HUES6 (cell line): ENCODE data around the gene MMD2.
A peak's percentile ranks its signal among the peaks of the same experiment; 100 is the strongest.
"Not testable (repeated sequence)": the region's sequence is repeated elsewhere in the genome, so short reads cannot be mapped to it uniquely, and the experiment has no call there.

ENCODE experiments used
- H3K27ac ChIP-seq: 2 replicates; pipeline ENCODE4 v1.7.0; 2013; ENCODE audit warnings: low read depth, mild to moderate bottlenecking, low read length, inconsistent platforms
- H3K27me3 ChIP-seq: 2 replicates; pipeline ENCODE4 v1.6.1; 2013; ENCODE audit warnings: low read length; ENCODE audit not compliant: control insufficient read depth, insufficient read depth
- H3K36me3 ChIP-seq: 2 replicates; pipeline ENCODE4 v1.6.1; 2013; ENCODE audit warnings: low read length; ENCODE audit not compliant: control insufficient read depth, insufficient read depth
- H3K4me1 ChIP-seq: 2 replicates; pipeline ENCODE4 v1.6.1; 2013; ENCODE audit warnings: low read length; ENCODE audit not compliant: control insufficient read depth, insufficient read depth
- H3K4me3 ChIP-seq: 2 replicates; pipeline ENCODE4 v1.5.1; 2013; ENCODE audit warnings: low read depth, low read length
- H3K9ac ChIP-seq: one replicate; pipeline ENCODE4 v1.6.1; 2013; ENCODE audit warnings: mild to moderate bottlenecking, low read length
- H3K9me3 ChIP-seq: 2 replicates; pipeline ENCODE4 v1.6.1; 2013; ENCODE audit warnings: low read depth, low read length; ENCODE audit not compliant: control insufficient read depth, insufficient read depth

The MMD2 gene

DNA sequence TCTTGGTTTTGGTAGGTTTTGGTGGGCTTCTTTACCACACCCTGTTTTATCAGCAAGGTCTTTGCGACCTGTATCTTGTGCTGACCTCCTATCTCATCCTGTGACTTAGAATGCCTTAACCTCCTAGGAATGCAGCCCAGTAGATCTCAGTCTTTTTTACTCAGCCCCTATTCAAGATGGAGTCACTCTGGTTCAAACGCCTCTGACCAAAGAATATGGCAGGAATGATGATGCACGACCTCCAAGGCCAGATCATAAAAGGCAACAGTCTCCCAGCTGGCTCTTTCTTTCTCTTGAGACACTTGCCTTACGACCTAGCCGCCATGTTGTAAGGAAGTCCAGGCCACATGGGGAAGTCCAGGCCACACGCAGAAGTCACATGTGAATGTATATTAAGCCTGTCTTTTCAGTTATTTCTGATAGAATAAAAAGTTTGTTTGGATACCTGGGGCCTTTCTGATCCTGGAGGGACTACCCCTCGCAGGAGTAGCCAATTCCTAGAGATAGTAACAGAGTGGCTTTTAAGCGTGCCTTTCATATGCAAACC, 65.0 kb downstream of the MMD2 start:
- Histone ChIP-seq H3K4me3 (no peak overlapping the region), H3K36me3 (no peaks in the 10 kb centered on the region), H3K27me3 (no peaks in the 10 kb centered on the region), H3K4me1 (0 out of 2 replicates have a peak, but pooled peaks cover 4% of the 10 kb centered on the region), H3K9ac (no peak overlapping the region), H3K9me3 (peaks cover 2% of the 10 kb centered on the region), H3K27ac (no peak overlapping the region)

- H3K27ac ChIP-seq, H3K4me1 ChIP-seq, H3K9ac ChIP-seq, H3K9me3 ChIP-seq, H3K27me3 ChIP-seq, H3K4me3 ChIP-seq, H3K36me3 ChIP-seq: not testable (repeated sequence)
These were observed 65.8 kb downstream of the MMD2 start for GRCh38 chr7:4893188-4893587.

GRCh38 chr7:4891522-4891921, 67.5 kb downstream of the MMD2 start:
- not testable (repeated sequence) for H3K4me3 ChIP-seq, H3K36me3 ChIP-seq, H3K9ac ChIP-seq, H3K4me1 ChIP-seq, H3K27ac ChIP-seq, H3K9me3 ChIP-seq, H3K27me3 ChIP-seq

DNA sequence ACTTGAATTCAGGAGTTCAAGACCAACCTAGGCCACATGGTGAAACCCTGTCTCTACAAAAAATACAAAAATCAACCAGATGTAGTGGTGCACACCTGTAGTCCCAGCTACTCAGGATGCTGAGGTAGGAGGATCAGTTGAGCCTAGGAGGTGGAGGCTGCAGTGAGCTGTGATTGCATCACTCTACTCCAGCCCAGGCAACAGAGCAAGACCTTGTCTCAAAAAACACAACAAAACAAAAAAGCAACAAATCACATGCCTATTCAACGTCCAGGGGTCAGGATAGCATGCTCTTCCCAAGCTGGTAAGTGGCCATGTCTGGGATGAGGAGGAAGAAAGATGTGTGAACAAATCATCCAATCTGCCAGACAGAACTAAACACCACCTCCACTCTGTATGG, 69.3 kb downstream of the MMD2 start:
- Histone ChIP-seq H3K27ac (no peak overlapping the region), H3K9ac (no peak overlapping the region), H3K36me3 (no peaks in the 10 kb centered on the region), H3K27me3 (no peaks in the 10 kb centered on the region), H3K4me3 (no peak overlapping the region), H3K4me1 (0 out of 2 replicates have a peak, but pooled peaks cover 4% of the 10 kb centered on the region), H3K9me3 (peaks cover 2% of the 10 kb centered on the region; the same call in 1 of the 2 replicates)

DNA sequence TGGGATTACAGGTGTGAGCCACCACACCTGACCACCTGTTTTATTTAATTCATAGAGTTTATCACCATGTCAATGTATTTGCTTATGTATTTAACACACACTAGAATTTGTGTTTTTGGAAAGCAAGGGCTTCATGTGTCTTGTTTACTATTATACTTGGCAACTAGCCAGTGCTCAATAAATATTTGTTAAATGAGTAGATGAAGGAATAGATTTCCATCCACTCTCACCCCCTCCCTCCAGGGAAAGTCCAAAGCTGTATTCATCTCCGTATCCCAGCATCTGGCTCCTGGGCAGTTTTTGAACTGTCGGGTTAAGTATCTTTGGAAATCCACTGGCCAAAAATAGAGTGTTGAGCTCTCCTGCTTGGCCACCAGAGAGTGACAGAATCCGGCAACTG, 70.8 kb downstream of the MMD2 start:
- H3K4me3 ChIP-seq: no peak overlapping the region
- H3K9me3 ChIP-seq: no peaks in the 10 kb centered on the region
- H3K36me3 ChIP-seq: no peaks in the 10 kb centered on the region
- no peak overlapping the region for H3K27ac ChIP-seq
- H3K4me1 ChIP-seq: no peaks in the 10 kb centered on the region
- H3K9ac ChIP-seq: no peak overlapping the region
- H3K27me3 ChIP-seq: no peaks in the 10 kb centered on the region

- Histone ChIP-seq H3K9ac (no peak overlapping the region), H3K4me3 (no peak overlapping the region), H3K27ac (no peak overlapping the region), H3K27me3 (no peaks in the 10 kb centered on the region), H3K9me3 (no peaks in the 10 kb centered on the region), H3K36me3 (no peaks in the 10 kb centered on the region), H3K4me1 (no peaks in the 10 kb centered on the region)
These were observed 72.3 kb downstream of the MMD2 start for GRCh38 chr7:4886671-4887070.

- Histone ChIP-seq H3K4me3 (no peak overlapping the region), H3K9me3 (no peaks in the 10 kb centered on the region), H3K27me3 (no peaks in the 10 kb centered on the region), H3K4me1 (no peaks in the 10 kb centered on the region), H3K27ac (no peak overlapping the region), H3K9ac (no peak overlapping the region), H3K36me3 (no peaks in the 10 kb centered on the region)
These were observed 73.6 kb downstream of the MMD2 start for GRCh38 chr7:4885317-4885807.

GRCh38 chr7:4884164-4884563, 74.8 kb downstream of the MMD2 start:
- Histone ChIP-seq H3K4me3 (no peak overlapping the region), H3K4me1 (peaks cover 3% of the 10 kb centered on the region; the same call in 1 of the 2 replicates), H3K36me3 (no peaks in the 10 kb centered on the region), H3K27ac (no peak overlapping the region), H3K9me3 (no peaks in the 10 kb centered on the region), H3K9ac (no peak overlapping the region), H3K27me3 (no peaks in the 10 kb centered on the region)

GRCh38 chr7:4883372-4884144, 75.4 kb downstream of the MMD2 start, which contains the start of gene RADIL:
TSS of gene RADIL (minus strand) at chr7:4883716. CDS start at chr7:4878139, 5,577 bp downstream.
- peaks cover 3% of the 10 kb centered on the region; the same call in 1 of the 2 replicates for H3K4me1 ChIP-seq
- peak within 1 kb of the TSS; percentile 68 for H3K9ac ChIP-seq
- H3K27ac ChIP-seq: peak within 1 kb of the TSS; percentile 35; the same call in 1 of the 2 replicates
- no peaks in the 10 kb centered on the region for H3K36me3 ChIP-seq
- H3K27me3 ChIP-seq: no peaks in the 10 kb centered on the region
- H3K4me3 ChIP-seq: peak within 1 kb of the TSS; percentile 57
- no peaks in the 10 kb centered on the region for H3K9me3 ChIP-seq

GRCh38 chr7:4883033-4883371, 76.0 kb downstream of the MMD2 start:
- Histone ChIP-seq H3K27ac (peak overlapping the region; percentile 35; the same call in 1 of the 2 replicates), H3K9ac (peak overlapping the region; percentile 68), H3K36me3 (no peaks in the 10 kb centered on the region), H3K4me1 (peaks cover 3% of the 10 kb centered on the region; the same call in 1 of the 2 replicates), H3K27me3 (no peaks in the 10 kb centered on the region), H3K9me3 (no peaks in the 10 kb centered on the region), H3K4me3 (peak overlapping the region; percentile 57)
